Breast epithelium (tissue), 4 donors: Measurements from ENCODE around the gene NOTO. TPM values are rescaled to one million over a fixed set of nuclear protein-coding genes. Genes with fewer than 3 reads are reported as not detected.

ENCODE experiments used
- DNase-seq, 2 donors: peaks; one replicate each; pipeline ENCODE4 v3.0.0-alpha.2; 2019; ENCODE audit warnings: low spot score in 2 of 2
- H3K27ac ChIP-seq, 2 donors: fragments of 200-600 bp; sonication (generic) in 1 of 2; one replicate each; pipeline ENCODE4 v1.5.1; 2016 to 2019; ENCODE audit warnings: mild to moderate bottlenecking in 1 of 2
- H3K27me3 ChIP-seq, 2 donors: fragments of 200-600 bp; sonication (generic) in 1 of 2; one replicate each; pipeline versions ENCODE4 v1.5.1 to v1.6.0; 2017 to 2019; ENCODE audit warnings: control low read depth in 1 of 2, mild to moderate bottlenecking in 1 of 2
- H3K36me3 ChIP-seq: fragments of 200-600 bp; one replicate; pipeline ENCODE4 v1.5.1; 2019
- H3K4me1 ChIP-seq, 2 donors: fragments of 200-600 bp; sonication (generic); one replicate each; pipeline ENCODE4 v1.5.1; 2016 to 2019; ENCODE audit warnings: control low read depth in 1 of 2
- H3K4me3 ChIP-seq, 3 donors: fragments of 200-600 bp; sonication (generic); 1 replicate in 2 of 3; 2 replicates in 1 of 3; pipeline ENCODE4 v1.5.1; 2016 to 2019; ENCODE audit warnings: mild to moderate bottlenecking in 3 of 3, moderate library complexity in 2 of 3
- H3K9me3 ChIP-seq, 2 donors: fragments of 200-600 bp; sonication (generic) in 1 of 2; one replicate each; pipeline ENCODE4 v1.5.1; 2016 to 2019; ENCODE audit warnings: control low read depth in 1 of 2
- CTCF ChIP-seq, 3 donors: fragments of 450-650 bp; IDR thresholded peaks; one replicate each; pipeline ENCODE4 v1.5.1; 2016 to 2017; ENCODE audit warnings: antibody characterized with exemption in 3 of 3, mild to moderate bottlenecking in 3 of 3, moderate library complexity in 3 of 3
- POLR2A ChIP-seq: fragments of 450-650 bp; IDR thresholded peaks from one replicate; pipeline ENCODE4 v1.6.1; 2016; ENCODE audit warnings: antibody characterized with exemption, mild to moderate bottlenecking, moderate library complexity
- POLR2AphosphoS5 ChIP-seq, 3 donors: sonication (generic); formaldehyde crosslinking; IDR thresholded peaks; one replicate each; pipeline ENCODE4 v1.6.1; 2017; ENCODE audit warnings: antibody characterized with exemption in 3 of 3
- intact Hi-C: fragments of 100-400 bp; cut with DNase I; formaldehyde crosslinking; loops from one replicate; pipeline ENCODE4 v1.15.1; 2023; ENCODE audit warnings: low total_unique reads
- total RNA-seq, 3 donors: library from RNA; depleted of rRNA; stranded (reverse); fragments of >200 nt; gene quantifications; one replicate each; pipeline ENCODE4 v1.1.0, GENCODE V29; 2016

Gene NOTO
- total RNA-seq, 3 donors from 2014 or later = not detected

DNA sequence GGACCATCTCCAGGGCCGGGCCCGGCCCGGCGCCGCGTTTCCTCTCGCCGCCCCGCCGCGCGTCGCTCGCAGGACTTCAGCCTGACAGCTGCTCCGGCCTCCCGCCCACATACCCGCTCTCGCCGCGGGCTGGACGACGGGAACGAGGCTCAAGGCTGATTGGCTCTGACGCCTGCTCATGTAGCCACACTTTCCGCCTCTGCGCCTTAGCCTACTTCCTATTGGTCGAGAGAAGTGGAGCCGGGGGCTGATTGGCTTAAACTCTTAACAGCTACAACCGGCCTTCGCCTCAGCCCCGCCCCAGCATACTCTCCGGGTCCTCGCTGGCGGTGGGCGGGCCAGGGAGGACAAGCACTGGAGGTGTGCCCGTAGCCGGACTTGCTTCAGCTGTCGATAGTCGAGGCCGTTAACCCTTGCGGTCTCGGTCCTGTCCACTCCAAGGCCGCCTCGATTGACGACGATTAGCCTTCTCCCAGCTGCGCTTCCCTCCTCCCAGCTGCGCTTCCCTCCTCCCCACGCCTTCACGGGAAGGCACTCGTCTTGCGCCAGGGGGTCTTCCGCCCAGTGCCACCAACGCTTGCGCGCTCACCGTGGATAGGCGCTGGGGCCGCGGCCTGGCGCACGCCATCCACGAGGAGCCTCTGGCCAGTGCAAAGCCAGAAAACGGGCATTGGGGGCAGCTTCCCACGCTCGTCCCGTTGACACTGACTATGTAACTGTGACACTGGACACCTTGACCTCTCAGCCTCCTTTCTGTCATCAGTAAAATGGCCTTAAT is 31.0 kb downstream of the NOTO start, which contains the start of gene PRADC1:
TSS of gene PRADC1 (minus strand) at position 86 of the 778 bp plus-strand sequence. CDS start at position 7, 79 bp downstream.
- peak within 1 kb of the TSS; percentile 92 to 94 for H3K27ac ChIP-seq
- no peaks in the 10 kb centered on the region for H3K9me3 ChIP-seq
- DNase-seq = peak; percentile 99 to 100

DNA sequence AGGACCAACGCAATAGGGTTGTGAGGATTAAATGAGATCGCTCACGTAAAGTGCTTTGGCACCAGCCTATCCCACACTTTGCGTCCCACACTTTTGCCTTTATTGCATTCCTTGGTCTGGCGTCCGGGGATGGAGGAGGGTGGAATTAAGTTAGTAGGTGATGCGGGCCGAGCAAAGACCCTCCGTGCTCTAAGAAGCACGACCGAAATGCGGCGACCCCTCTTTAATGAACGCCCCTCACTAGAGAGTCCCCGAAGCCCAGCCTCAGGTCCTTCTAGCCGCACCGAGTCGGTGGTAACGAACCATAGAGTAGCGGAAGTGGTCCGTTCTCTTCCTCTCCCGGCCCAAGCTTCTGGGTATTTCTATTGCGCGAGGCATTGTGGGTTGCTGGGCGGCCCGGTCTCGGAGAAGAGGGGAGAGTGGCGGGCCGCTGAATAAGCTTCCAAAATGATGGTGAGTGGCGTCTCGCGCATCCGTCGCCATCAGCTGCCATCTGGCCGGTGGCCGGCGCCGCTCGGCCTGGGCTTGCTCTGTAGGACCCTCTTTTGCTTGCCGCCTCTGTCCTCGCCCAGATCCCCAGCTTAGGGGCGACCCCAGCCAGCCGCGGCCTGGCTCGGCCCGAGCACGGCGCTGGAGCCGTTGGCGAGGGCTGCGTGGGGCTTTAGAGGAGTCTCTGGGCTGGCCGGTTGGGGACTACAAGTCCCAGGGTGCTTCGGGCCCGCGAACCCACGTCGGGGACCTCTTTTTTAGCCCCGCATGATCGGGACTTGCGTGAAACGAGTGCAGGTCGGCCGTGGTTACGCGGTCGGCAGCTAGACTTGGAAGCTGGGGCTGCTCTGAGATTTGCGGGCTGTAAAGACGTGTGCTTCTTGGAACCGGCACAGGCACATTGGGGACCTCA is 31.8 kb downstream of the NOTO start, which contains the start of gene CCT7:
TSS of gene CCT7 (plus strand) at position 377 of the 901 bp plus-strand sequence. CDS start at position 448, 71 bp downstream.
- Histone ChIP-seq H3K27me3 (no peaks in the 10 kb centered on the region), H3K4me3 (peak within 1 kb of the TSS; percentile 67 to 89 (median 88)), H3K27ac (peak within 1 kb of the TSS; percentile 92 to 94), H3K36me3 (no peaks in the 10 kb centered on the region), H3K4me1 (no peaks in the 10 kb centered on the region), H3K9me3 (no peaks in the 10 kb centered on the region)
- intact Hi-C loops = no loop called here
- no peak for TF ChIP-seq CTCF (IDR thresholded peaks at IDR 0.05)
- peak; percentile 90 to 98 (median 91) for TF ChIP-seq POLR2AphosphoS5 (IDR thresholded peaks at IDR 0.05)
- TF ChIP-seq POLR2A = peak; percentile 69
- peak; percentile 82 to 85 for DNase-seq

More for the DNA sequence above, 31.0 kb downstream of the NOTO start, which contains the start of gene PRADC1:
- Histone ChIP-seq H3K4me1 (no peaks in the 10 kb centered on the region), H3K27me3 (no peaks in the 10 kb centered on the region), H3K36me3 (no peaks in the 10 kb centered on the region), H3K4me3 (peak within 1 kb of the TSS; percentile 67 to 89 (median 88))
- intact Hi-C loops = no loop called here
- TF ChIP-seq POLR2A = no peak
- peak in 2 of 3 donors; percentile 8 to 11 for TF ChIP-seq POLR2AphosphoS5 (IDR thresholded peaks at IDR 0.05)

DNA sequence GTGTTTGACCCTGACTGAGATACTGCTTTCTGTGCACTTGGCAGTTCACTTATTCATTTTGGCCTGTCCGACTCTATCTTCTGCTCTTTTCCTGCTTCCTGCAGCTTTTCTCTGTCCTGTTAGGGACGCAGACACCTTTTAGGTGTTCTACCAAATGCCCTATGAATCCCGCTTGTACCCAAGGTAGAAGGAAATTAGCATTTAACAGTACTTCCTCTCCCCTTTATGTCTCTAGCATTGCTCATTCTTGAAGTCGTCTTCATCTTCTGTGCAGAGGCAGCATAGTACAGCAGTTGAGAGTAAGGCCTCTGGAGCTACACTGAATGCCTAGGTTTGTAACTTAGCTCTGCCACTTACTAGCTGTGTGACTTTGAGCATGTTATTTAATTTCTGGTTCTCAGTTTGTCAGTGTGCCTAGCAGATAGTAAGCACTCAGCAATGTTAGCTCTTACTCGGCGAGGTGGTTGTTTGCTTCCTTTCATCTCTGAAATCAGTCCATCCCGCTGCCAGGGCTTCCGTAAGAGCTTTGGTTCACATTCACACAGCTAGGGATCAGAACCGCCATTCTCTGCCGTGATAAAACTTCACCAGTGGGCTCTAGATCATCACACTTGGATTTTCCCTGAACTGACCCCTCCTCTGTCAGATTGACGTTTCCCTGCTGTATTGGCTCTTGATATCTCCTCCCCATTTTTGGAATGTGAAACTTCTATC is 33.1 kb downstream of the NOTO start:
- intact Hi-C loops = no loop called here
- Histone ChIP-seq H3K27me3 (no peaks in the 10 kb centered on the region), H3K4me1 (no peaks in the 10 kb centered on the region), H3K4me3 (peak overlapping the region; percentile 67 to 89 (median 88)), H3K27ac (peak overlapping the region; percentile 92 to 94), H3K36me3 (no peaks in the 10 kb centered on the region), H3K9me3 (no peaks in the 10 kb centered on the region)
- DNase-seq = no peak
- TF ChIP-seq POLR2AphosphoS5 (IDR thresholded peaks at IDR 0.05) = no peak
- TF ChIP-seq CTCF (IDR thresholded peaks at IDR 0.05) = no peak
- no peak for TF ChIP-seq POLR2A

- no peaks in the 10 kb centered on the region for H3K36me3 ChIP-seq
- no peak overlapping the region for H3K27ac ChIP-seq
- H3K9me3 ChIP-seq = no peaks in the 10 kb centered on the region
- no peak overlapping the region for H3K4me3 ChIP-seq
- intact Hi-C loops = no loop called here
- TF ChIP-seq CTCF (IDR thresholded peaks at IDR 0.05) = no peak
- TF ChIP-seq POLR2A = no peak
- TF ChIP-seq POLR2AphosphoS5 (IDR thresholded peaks at IDR 0.05) = no peak
- H3K4me1 ChIP-seq = no peaks in the 10 kb centered on the region
- H3K27me3 ChIP-seq = no peaks in the 10 kb centered on the region
- DNase-seq = no peak
These were observed 34.8 kb downstream of the NOTO start for GRCh38 chr2:73237168-73237567.

- H3K4me3 ChIP-seq = no peak overlapping the region
- no peak overlapping the region for H3K27ac ChIP-seq
- H3K9me3 ChIP-seq = no peaks in the 10 kb centered on the region
- TF ChIP-seq POLR2AphosphoS5 (IDR thresholded peaks at IDR 0.05) (no peak), POLR2A (no peak), CTCF (IDR thresholded peaks at IDR 0.05) (no peak)
- H3K27me3 ChIP-seq = no peaks in the 10 kb centered on the region
- no peak for DNase-seq
- H3K4me1 ChIP-seq = no peaks in the 10 kb centered on the region
- intact Hi-C loops = no loop called here
- H3K36me3 ChIP-seq = no peaks in the 10 kb centered on the region
These were observed 35.8 kb downstream of the NOTO start for GRCh38 chr2:73238149-73238548.
